Fibroblast of pulmonary artery (primary cell): ENCODE measurements around the gene BASP1.
A peak's percentile ranks its signal among the peaks of the same experiment; 100 is the strongest.

Experiments
- DNase-seq: peaks from one replicate; pipeline ENCODE4 v3.0.0-alpha.2; 2010; ENCODE audit warnings: low read depth
- H3K4me3 ChIP-seq: replicated peaks from 2 replicates; pipeline ENCODE4 v1.5.1; 2011; ENCODE audit warnings: low read depth, mild to moderate bottlenecking, control low read depth, low read length, moderate library complexity
- TF ChIP-seq, protein P1 (sequence below): IDR thresholded peaks from 2 replicates; pipeline ENCODE4 v1.5.1; 2011; ENCODE audit warnings: mild to moderate bottlenecking, control low read depth, low read length, inconsistent platforms; ENCODE audit errors: missing control alignments

Gene BASP1

DNA sequence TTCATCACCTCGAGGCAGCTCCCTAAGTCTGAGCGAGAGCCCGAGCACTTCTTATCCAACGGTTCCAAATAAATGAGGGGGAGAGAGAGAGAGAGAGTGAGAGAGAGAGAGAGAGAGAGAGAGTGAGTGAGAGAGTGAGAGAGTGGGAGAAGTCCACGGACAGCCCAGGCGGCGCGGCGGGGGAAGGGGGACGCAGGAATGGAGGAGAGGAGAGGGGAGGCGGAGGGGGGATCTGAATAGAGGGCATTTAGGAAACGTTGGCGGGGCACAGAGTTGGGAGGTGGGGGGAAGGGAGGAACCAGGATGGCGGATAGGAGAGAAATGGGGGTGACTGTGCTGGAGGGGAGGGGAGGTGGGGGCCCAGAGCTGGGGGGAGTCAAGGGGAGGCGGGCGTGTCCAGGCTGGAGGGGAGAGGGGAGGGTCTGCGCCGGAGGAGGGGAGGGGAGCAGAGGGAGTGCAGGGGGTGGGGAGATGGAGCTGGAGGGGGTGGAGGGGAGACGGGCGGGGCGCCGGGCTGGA is 398 bp upstream of the BASP1 start:
- H3K4me3 ChIP-seq = peak overlapping the region; percentile 95
- DNase-seq = peak; percentile 61
- TF ChIP-seq, protein P1, sequence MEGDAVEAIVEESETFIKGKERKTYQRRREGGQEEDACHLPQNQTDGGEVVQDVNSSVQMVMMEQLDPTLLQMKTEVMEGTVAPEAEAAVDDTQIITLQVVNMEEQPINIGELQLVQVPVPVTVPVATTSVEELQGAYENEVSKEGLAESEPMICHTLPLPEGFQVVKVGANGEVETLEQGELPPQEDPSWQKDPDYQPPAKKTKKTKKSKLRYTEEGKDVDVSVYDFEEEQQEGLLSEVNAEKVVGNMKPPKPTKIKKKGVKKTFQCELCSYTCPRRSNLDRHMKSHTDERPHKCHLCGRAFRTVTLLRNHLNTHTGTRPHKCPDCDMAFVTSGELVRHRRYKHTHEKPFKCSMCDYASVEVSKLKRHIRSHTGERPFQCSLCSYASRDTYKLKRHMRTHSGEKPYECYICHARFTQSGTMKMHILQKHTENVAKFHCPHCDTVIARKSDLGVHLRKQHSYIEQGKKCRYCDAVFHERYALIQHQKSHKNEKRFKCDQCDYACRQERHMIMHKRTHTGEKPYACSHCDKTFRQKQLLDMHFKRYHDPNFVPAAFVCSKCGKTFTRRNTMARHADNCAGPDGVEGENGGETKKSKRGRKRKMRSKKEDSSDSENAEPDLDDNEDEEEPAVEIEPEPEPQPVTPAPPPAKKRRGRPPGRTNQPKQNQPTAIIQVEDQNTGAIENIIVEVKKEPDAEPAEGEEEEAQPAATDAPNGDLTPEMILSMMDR = no peak

DNA sequence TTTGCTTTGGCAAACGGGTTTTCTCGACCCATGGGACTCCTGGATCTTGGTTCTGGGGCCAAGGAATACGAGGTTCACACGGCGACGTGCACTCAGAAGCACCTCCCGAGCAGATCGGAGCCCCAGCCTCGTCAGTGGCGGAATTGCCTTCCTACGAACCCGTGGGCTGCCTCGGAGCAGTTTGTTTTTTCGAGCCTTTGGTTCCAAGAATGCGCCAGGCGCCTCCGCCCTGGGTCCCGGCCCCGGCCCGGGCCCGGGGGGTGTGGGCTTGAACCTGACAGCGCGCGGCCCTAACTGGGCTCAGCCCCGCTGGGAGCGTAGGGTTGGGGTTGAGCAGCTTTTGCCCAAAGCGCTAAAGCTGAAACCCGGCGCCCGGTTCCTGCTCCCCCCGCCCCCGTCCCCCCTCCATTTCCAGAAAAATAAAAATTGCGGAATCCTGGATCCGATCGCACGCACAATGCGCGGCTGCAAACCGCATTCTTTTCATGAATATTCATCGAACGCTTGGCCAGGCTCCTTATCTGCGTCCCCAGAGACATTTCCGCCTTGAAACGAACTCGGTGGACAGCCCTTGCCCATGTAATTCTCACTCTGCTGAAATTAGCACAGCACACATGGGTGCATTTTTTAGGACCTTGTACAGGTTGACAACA is 1.0 kb downstream of the BASP1 start:
- peak; percentile 80 for DNase-seq
- peak overlapping the region; percentile 95 for H3K4me3 ChIP-seq

GRCh38 chr5:17219006-17219422 is 1.6 kb downstream of the BASP1 start:
- peak; percentile 22 for DNase-seq
- TF ChIP-seq, protein P1 = no peak
- peak overlapping the region; percentile 95 for H3K4me3 ChIP-seq

More for the DNA sequence above, 1.0 kb downstream of the BASP1 start:
- TF ChIP-seq, protein P1 = no peak

GRCh38 chr5:17219469-17219868 is 2.0 kb downstream of the BASP1 start:
- H3K4me3 ChIP-seq = peak overlapping the region; percentile 95
- no peak for DNase-seq
- TF ChIP-seq, protein P1 = no peak

DNA sequence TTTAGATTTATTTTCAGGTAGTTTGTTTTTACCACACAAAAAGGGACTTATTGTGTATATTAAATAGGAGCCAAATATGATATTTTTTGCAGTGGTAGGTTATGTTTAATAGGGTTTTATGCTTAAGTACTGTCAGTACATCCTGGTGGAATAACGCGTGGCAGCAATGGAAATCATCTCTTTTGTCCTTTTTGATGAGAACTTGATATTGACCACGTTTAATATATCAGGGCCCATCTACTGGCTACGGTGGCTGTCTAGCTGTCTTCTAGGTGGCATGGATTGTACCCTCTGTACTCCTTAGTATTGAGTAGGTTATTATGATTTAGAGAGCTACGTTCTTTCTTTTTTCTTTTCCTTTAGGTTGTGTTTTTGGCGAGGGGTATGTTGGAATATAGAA is 2.6 kb downstream of the BASP1 start:
- H3K4me3 ChIP-seq = peak overlapping the region; percentile 8
- TF ChIP-seq, protein P1 = no peak
- no peak for DNase-seq

DNA sequence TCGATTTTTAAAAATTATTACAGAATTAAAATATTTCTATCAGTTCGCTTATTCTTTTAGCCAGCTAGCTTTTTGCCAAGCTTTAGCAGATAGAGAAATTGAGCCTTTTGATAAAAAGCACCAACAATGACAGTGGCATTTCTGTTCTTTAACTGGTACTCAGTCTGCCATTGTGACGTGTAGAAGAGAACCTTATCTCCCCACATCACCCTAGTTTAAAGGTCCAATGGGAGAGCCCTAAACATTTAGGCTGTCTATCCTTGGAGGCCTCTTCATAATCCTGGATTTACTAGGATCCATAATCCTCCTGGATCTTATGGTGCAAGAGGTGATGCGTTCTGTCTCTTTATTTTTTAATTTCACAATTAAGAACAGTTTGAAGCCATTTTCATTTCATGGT is 3.0 kb downstream of the BASP1 start:
- TF ChIP-seq, protein P1 = no peak
- no peak for DNase-seq
- H3K4me3 ChIP-seq = no peak overlapping the region
